HCT116 (cell line): ENCODE measurements around the gene MUC4. TPM values are rescaled to one million over a fixed set of nuclear protein-coding genes. Genes with fewer than 3 reads are reported as not detected.

Experiments
- ATAC-seq: fragments of 200-7000 bp; cut with Tn5 transposase; 2 replicates; pipeline ENCODE4 v1.9.1; 2020; ENCODE audit warnings: mild to moderate bottlenecking, moderate library complexity
- BruUV-seq: library from RNA; stranded (reverse); fragments of 400-500 nt; replicated peaks from 2 replicates; lab custom pipeline; 2021; lab: Mats Ljungman, UMichigan
- CTCF ChIA-PET: fragments of 300-600 bp; sonication (Branson Sonifier 250); formaldehyde crosslinking; loops from one replicate; lab custom pipeline; 2021; ENCODE audit warnings: antibody characterized with exemption; lab: Charles Lee
- POLR2A ChIA-PET: fragments of 300-600, 350-600 bp; sonication (Branson Sonifier 250); formaldehyde crosslinking; loops from one replicate; lab custom pipeline; 2021; ENCODE audit warnings: antibody characterized with exemption; lab: Charles Lee
- RAD21 ChIA-PET, 2 experiments: fragments of 300-600 bp; sonication (Branson Sonifier 250); formaldehyde crosslinking; loops; one replicate each; lab custom pipeline; 2023; ENCODE audit warnings: low total read pairs in 2 of 2; ENCODE audit not compliant: uncharacterized antibody in 2 of 2, unreplicated experiment in 2 of 2, low non-redundant PET in 1 of 2; lab: Charles Lee
- DNase-seq: peaks from one replicate; pipeline ENCODE4 v3.0.0-alpha.2; 2010; ENCODE audit warnings: low read depth, low spot score
- H2AFZ ChIP-seq: fragments of 200-600 bp; shearing (Covaris generic), sonication (generic); 2 replicates; pipeline ENCODE4 v1.6.1; 2017; ENCODE audit warnings: low read depth, mixed run types, mixed read lengths, antibody characterized with exemption, low read length; ENCODE audit not compliant: poor library complexity, severe bottlenecking
- H3K27ac ChIP-seq: 2 replicates; pipeline ENCODE4 v1.5.1; 2012; ENCODE audit warnings: low read depth, low read length
- H3K27me3 ChIP-seq: fragments of 200-600 bp; sonication (generic); 2 replicates; pipeline ENCODE4 v1.6.1; 2016; ENCODE audit warnings: mixed run types, low read length, mixed read lengths; ENCODE audit not compliant: insufficient read depth
- H3K36me3 ChIP-seq, 2 experiments: fragments of 200-500 bp in 1 of 2; fragments of 200-600 bp in 1 of 2; sonication (Bioruptor generic) in 1 of 2; sonication (generic) in 1 of 2; 2 replicates each; pipeline versions ENCODE4 v1.5.1 to v1.6.1; 2014 to 2016; ENCODE audit warnings: low read length in 2 of 2, inconsistent platforms in 1 of 2, mixed read lengths in 1 of 2, mixed run types in 1 of 2; ENCODE audit not compliant: insufficient read depth in 2 of 2, control insufficient read depth in 1 of 2
- H3K4me1 ChIP-seq, 2 experiments: fragments of 200-600 bp in 1 of 2; sonication (generic) in 1 of 2; 2 replicates each; pipeline versions ENCODE4 v1.5.1 to v1.6.1; 2012 to 2017; ENCODE audit warnings: low read length in 2 of 2, inconsistent platforms in 1 of 2, mild to moderate bottlenecking in 1 of 2, mixed read lengths in 1 of 2, mixed run types in 1 of 2, moderate library complexity in 1 of 2; ENCODE audit not compliant: insufficient read depth in 2 of 2, control insufficient read depth in 1 of 2
- H3K4me2 ChIP-seq: fragments of 200-600 bp; sonication (generic); 2 replicates; pipeline ENCODE4 v1.6.1; 2017; ENCODE audit warnings: mixed run types, low read length, mixed read lengths
- H3K4me3 ChIP-seq, 2 experiments: fragments of 200-600 bp in 1 of 2; sonication (generic) in 1 of 2; replicated peaks in 1 of 2; 2 replicates each; pipeline ENCODE4 v1.5.1; 2011 to 2016; ENCODE audit warnings: low read length in 2 of 2, control low read depth in 1 of 2, low read depth in 1 of 2, mild to moderate bottlenecking in 1 of 2, mixed read lengths in 1 of 2, mixed run types in 1 of 2
- H3K79me2 ChIP-seq: fragments of 200-600 bp; sonication (generic); 2 replicates; pipeline ENCODE4 v1.6.1; 2017; ENCODE audit warnings: mild to moderate bottlenecking, mixed run types, low read length, moderate library complexity, mixed read lengths; ENCODE audit not compliant: insufficient read depth
- H3K9ac ChIP-seq: fragments of 200-600 bp; sonication (generic); 2 replicates; pipeline ENCODE4 v1.6.1; 2016; ENCODE audit warnings: low read length, mixed read lengths
- H3K9me2 ChIP-seq: fragments of 200-600 bp; sonication (generic), shearing (Covaris generic); 2 replicates; pipeline ENCODE4 v1.6.1; 2017; ENCODE audit warnings: mixed run types, mild to moderate bottlenecking, moderate library complexity; ENCODE audit not compliant: insufficient read depth
- H3K9me3 ChIP-seq, 2 experiments: fragments of 200-500 bp in 1 of 2; fragments of 200-600 bp in 1 of 2; sonication (Bioruptor generic) in 1 of 2; sonication (generic) in 1 of 2; 2 replicates each; pipeline ENCODE4 v1.6.1; 2014 to 2017; ENCODE audit warnings: low read length in 2 of 2, mixed read lengths in 2 of 2, inconsistent platforms in 1 of 2, low read depth in 1 of 2, mild to moderate bottlenecking in 1 of 2, mixed run types in 1 of 2, moderate library complexity in 1 of 2; ENCODE audit not compliant: control insufficient read depth in 1 of 2, insufficient read depth in 1 of 2
- H4K20me1 ChIP-seq: fragments of 200-600 bp; sonication (generic), shearing (Covaris generic); 2 replicates; pipeline ENCODE4 v1.6.1; 2017; ENCODE audit warnings: mixed run types, mild to moderate bottlenecking, moderate library complexity; ENCODE audit not compliant: insufficient read depth
- CBX3 ChIP-seq: IDR thresholded peaks from 2 replicates; pipeline ENCODE4 v1.6.1; 2012; ENCODE audit warnings: low read depth
- CEBPB ChIP-seq: IDR thresholded peaks from 2 replicates; pipeline ENCODE4 v1.6.1; 2012; ENCODE audit warnings: low read depth
- ELF1 ChIP-seq: IDR thresholded peaks from 2 replicates; pipeline ENCODE4 v1.6.1; 2012; ENCODE audit warnings: low read depth, borderline replicate concordance
- EZH2 ChIP-seq: fragments of 200-600 bp; sonication (generic); IDR thresholded peaks from 2 replicates; pipeline ENCODE4 v1.6.1; 2017; ENCODE audit warnings: antibody characterized with exemption, mixed run types
- EZH2phosphoT487 ChIP-seq: fragments of 200-600 bp; IDR thresholded peaks from 2 replicates; pipeline ENCODE4 v1.6.1; 2018; ENCODE audit warnings: antibody characterized with exemption, borderline replicate concordance
- FOSL1 ChIP-seq: IDR thresholded peaks from 2 replicates; pipeline ENCODE4 v1.6.1; 2012; ENCODE audit warnings: low read depth
- JUND ChIP-seq: IDR thresholded peaks from 2 replicates; pipeline ENCODE4 v1.6.1; 2012
- POLR2A ChIP-seq: IDR thresholded peaks from 2 replicates; pipeline ENCODE4 v1.7.0; 2011; ENCODE audit warnings: borderline replicate concordance; ENCODE audit not compliant: insufficient read depth, insufficient read length; ENCODE audit errors: extremely low read depth
- POLR2AphosphoS5 ChIP-seq: IDR thresholded peaks from 2 replicates; pipeline ENCODE4 v1.6.1; 2011; ENCODE audit warnings: mild to moderate bottlenecking, low read depth, low read length, moderate library complexity
- RAD21 ChIP-seq: IDR thresholded peaks from 2 replicates; pipeline ENCODE4 v1.6.1; 2012; ENCODE audit warnings: low read depth, mild to moderate bottlenecking
- REST ChIP-seq: IDR thresholded peaks from 2 replicates; pipeline ENCODE4 v1.6.1; 2012; ENCODE audit warnings: low read depth
- SRF ChIP-seq: IDR thresholded peaks from 2 replicates; pipeline ENCODE4 v1.6.1; 2012; ENCODE audit warnings: low read depth
- YY1 ChIP-seq: IDR thresholded peaks from 2 replicates; pipeline ENCODE4 v1.6.1; 2011; ENCODE audit warnings: low read length, low read depth, moderate library complexity, mild to moderate bottlenecking; ENCODE audit not compliant: insufficient replicate concordance; ENCODE audit errors: extremely low read depth
- ZBTB33 ChIP-seq: IDR thresholded peaks from 2 replicates; pipeline ENCODE4 v1.6.1; 2011; ENCODE audit warnings: mild to moderate bottlenecking, low read length, moderate library complexity; ENCODE audit not compliant: insufficient replicate concordance; ENCODE audit errors: extremely low read depth
- ZFX ChIP-seq: fragments of 450-650 bp; IDR thresholded peaks from 2 replicates; pipeline ENCODE4 v1.6.1; 2017
- intact Hi-C: fragments of 100-400 bp; cut with micrococcal nuclease; formaldehyde crosslinking; loops from 2 replicates; pipeline ENCODE4 v1.10.0; 2022
- total RNA-seq: library from RNA; stranded (reverse); gene quantifications from one replicate; pipeline ENCODE4 v1.2.1, GENCODE V29; 2021; ENCODE audit not compliant: unreplicated experiment

Gene MUC4
- total RNA-seq, 1 experiment from 2014 or later, result 0.64 TPM

GRCh38 chr3:195761567-195762248, 50.0 kb downstream of the MUC4 start:
- DNase-seq, result no peak
- TF ChIP-seq SRF, result no peak

GRCh38 chr3:195761123-195761566, 50.6 kb downstream of the MUC4 start:
- no peak overlapping the region for H3K9ac ChIP-seq
- H2AFZ ChIP-seq, result no peak overlapping the region
- peaks cover 2 to 8% of the 10 kb centered on the region in 2 experiments; a peak in 2 of 4 replicates for H3K4me1 ChIP-seq
- no peak overlapping the region for H3K4me2 ChIP-seq
- no peaks in the 10 kb centered on the region for H3K9me2 ChIP-seq
- ChIA-PET CTCF (no interaction called here), POLR2A (no interaction called here), RAD21 (no interaction called here)
- H3K27me3 ChIP-seq, result no peaks in the 10 kb centered on the region
- ATAC-seq (no peak), DNase-seq (no peak)
- H3K9me3 ChIP-seq, result no peaks in the 10 kb centered on the region
- H3K79me2 ChIP-seq, result no peaks in the 10 kb centered on the region
- no peaks in the 10 kb centered on the region for H3K36me3 ChIP-seq
- H4K20me1 ChIP-seq, result no peaks in the 10 kb centered on the region
- no TSS peak for BruUV-seq
- no peak overlapping the region for H3K27ac ChIP-seq
- intact Hi-C loops, result no loop called here
- no peak overlapping the region for H3K4me3 ChIP-seq
- TF ChIP-seq EZH2phosphoT487 (no peak), FOSL1 (no peak), POLR2AphosphoS5 (no peak), RAD21 (no peak), REST (no peak), POLR2A (no peak), YY1 (no peak), JUND (no peak), ELF1 (no peak), CBX3 (no peak), CEBPB (no peak), ZBTB33 (no peak), EZH2 (no peak), ZFX (no peak)

More at GRCh38 chr3:195761567-195762248, 50.0 kb downstream of the MUC4 start:
- Histone ChIP-seq H3K4me3 (no peak overlapping the region), H3K27me3 (no peaks in the 10 kb centered on the region), H4K20me1 (no peaks in the 10 kb centered on the region), H3K4me2 (no peak overlapping the region), H3K36me3 (no peaks in the 10 kb centered on the region), H3K27ac (no peak overlapping the region), H3K9me2 (no peaks in the 10 kb centered on the region), H3K9ac (no peak overlapping the region), H3K9me3 (no peaks in the 10 kb centered on the region), H3K79me2 (no peaks in the 10 kb centered on the region), H2AFZ (no peak overlapping the region), H3K4me1 (peaks cover 2 to 6% of the 10 kb centered on the region in 2 experiments; a peak in 2 of 4 replicates)
- BruUV-seq, result no TSS peak
- intact Hi-C loops, result no loop called here
- ChIA-PET RAD21 (no interaction called here), POLR2A (no interaction called here), CTCF (no interaction called here)
- no peak for ATAC-seq
